GM10248 (cell line): ENCODE data around the gene PBX1.

Experiments used
- CTCF ChIA-PET: fragments of 300-600 bp; sonication (Branson Sonifier 250); formaldehyde crosslinking; extraction: SDS; loops from one replicate; lab custom pipeline; 2021; ENCODE audit warnings: antibody characterized with exemption; lab: Yijun Ruan, JAX
- POLR2A ChIA-PET: fragments of 350-650 bp; sonication (Branson Sonifier 250); formaldehyde crosslinking; extraction: SDS; loops from one replicate; lab custom pipeline; 2020; ENCODE audit warnings: antibody characterized with exemption; lab: Yijun Ruan, JAX
- DNase-seq: peaks from one replicate; pipeline ENCODE4 v3.0.0; 2012; ENCODE audit errors: extremely low spot score
- CTCF ChIP-seq: IDR thresholded peaks from 2 replicates; pipeline ENCODE4 v1.5.1; 2012; ENCODE audit warnings: mild to moderate bottlenecking, low read depth; ENCODE audit errors: extremely low read depth, missing control alignments, control extremely low read depth

Gene PBX1

GRCh38 chr1:164569241-164569640 is 10.3 kb downstream of the PBX1 start:
- POLR2A ChIA-PET = no interaction called here

DNA sequence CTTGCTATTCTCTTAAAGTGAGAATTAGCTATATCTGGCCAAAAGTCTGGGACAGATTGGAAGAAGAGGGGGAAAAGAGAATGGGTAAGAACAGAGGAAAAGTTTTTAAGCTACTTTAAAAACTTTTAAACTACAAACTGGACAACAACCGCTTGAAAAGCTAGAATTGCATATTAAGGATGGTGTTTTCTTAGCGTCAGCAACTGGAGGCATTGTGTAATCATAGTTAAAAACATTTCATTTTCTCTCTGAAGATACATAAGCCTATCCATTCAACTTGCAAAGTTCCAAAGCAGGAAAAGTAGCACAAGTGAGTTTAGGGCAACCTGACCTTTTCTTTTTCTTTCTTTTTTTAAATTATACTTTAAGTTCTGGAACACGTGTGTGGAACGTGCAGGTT is 10.9 kb downstream of the PBX1 start:
- CTCF ChIA-PET = interaction anchor here (1.4 kb wide), 1 partner anchor 11 kb away, joined by 4 read pairs; the partner anchor contains the start of gene PBX1
- POLR2A ChIA-PET = no interaction called here
- no peak for TF ChIP-seq CTCF

More at GRCh38 chr1:164569241-164569640, 10.3 kb downstream of the PBX1 start:
- CTCF ChIA-PET = interaction anchor here (1.4 kb wide), 1 partner anchor 10 kb away, joined by 4 read pairs; the partner anchor contains the start of gene PBX1
- no peak for TF ChIP-seq CTCF
- no peak for DNase-seq

DNA sequence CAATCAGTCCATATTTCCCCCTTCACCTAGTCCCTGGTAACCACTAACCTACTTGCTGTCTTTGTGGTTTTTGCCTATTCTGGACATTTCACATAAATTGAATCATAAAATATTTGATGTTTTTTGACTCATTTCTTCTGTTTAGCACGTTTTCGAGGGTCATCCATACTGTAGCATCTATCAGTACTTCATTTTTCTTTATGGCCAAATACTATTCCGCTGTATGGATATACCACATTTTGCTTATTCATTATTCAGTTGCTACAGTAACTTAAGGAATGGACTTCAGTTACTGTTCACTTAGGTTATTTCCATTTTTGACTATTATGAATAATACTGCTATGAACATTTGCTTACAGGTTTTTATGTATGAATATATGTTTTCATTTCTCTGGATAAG is 12.3 kb downstream of the PBX1 start:
- ChIA-PET CTCF (no interaction called here), POLR2A (no interaction called here)
- no peak for DNase-seq

More for the DNA sequence above, 10.9 kb downstream of the PBX1 start:
- DNase-seq = no peak

DNA sequence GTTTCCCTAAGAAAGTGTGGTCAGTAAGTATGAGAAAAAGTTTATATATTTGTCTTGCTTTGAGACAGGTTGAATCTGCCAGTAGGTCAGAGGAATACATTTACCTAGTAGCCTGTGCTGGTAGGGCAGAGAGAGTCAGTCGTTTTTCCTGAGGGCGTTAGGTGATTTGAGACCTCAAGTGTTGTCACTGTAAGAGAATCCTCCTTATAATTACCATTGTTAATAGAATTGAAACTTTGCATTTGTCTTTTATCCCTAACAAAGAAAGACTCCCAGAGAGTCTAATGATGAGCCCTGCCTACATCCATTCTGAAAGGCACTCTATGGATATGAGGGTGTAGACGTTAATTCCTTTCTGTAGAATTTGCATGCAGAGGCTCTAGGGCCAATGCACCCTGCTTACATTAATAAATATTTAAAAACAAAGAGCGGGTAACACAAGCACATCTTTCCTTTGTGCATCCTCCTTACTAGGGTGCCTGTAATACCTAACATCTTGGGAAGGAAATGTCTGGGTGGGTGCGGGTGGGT is 16.4 kb downstream of the PBX1 start:
- POLR2A ChIA-PET = no interaction called here
- TF ChIP-seq CTCF = no peak
- no peak for DNase-seq
- CTCF ChIA-PET = no interaction called here

More for the DNA sequence above, 12.3 kb downstream of the PBX1 start:
- TF ChIP-seq CTCF = no peak

DNA sequence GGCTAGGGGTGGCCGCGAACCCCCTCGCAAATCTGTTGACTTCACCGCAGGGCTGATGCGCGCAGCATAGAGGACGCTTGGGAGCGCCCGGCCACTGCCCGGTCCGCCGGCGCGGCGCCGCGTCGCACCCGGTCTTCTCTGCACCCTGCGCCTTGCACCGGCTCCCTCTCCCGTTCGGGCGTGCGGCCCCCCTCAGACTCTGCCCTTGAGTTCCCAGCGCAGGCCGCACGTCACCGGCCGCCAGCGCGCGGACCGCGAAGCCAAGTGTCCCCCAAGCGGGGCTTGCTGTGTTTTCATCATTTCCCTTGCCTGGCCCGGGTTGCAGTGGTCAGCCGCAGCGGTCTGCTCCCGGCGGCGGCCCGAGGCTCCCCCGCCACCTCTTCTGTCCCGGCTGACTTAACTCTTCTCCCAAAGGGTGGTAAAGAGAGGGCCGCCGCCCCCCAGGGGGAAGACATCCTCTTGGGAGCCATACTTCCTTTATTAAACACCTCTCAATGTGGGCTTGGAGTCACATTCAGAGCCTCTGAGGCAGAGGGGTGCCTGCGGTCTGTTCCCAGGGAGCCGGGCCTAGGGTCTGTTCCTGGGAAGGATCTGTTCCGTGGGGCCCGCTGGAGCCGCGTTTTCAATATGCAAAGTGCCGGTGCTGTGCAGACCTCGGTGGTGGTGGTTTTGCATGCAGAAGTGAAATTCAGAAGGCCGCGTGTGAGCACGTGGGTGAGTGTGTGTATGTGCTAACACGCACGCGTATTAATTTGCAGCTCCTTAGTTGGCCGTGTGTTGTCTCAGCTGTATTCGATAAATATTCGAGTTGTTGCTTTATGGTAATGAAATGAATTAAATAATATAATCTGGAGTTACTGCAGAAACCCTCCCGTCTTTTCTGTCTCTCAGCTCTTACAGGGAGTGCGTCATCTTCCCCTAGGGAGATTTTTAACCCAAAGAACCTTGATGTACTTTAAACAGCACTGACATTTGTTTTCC is 17.6 kb downstream of the PBX1 start:
- TF ChIP-seq CTCF = no peak
- DNase-seq = no peak
- POLR2A ChIA-PET = no interaction called here
- CTCF ChIA-PET = interaction anchor here (1.3 kb wide), 1 partner anchor 55 kb away, joined by 3 read pairs; no protein-coding TSS in a partner anchor

- POLR2A ChIA-PET = no interaction called here
- TF ChIP-seq CTCF = no peak
- CTCF ChIA-PET = interaction anchor here (1.3 to 1.4 kb wide), 2 partner anchors 9 to 55 kb away, joined by 3 read pairs; no protein-coding TSS in a partner anchor
- no peak for DNase-seq
Measured at GRCh38 chr1:164577291-164577690, 18.3 kb downstream of the PBX1 start.
